Astrocyte of the cerebellum (primary cell): ENCODE data around the gene MIER2.

Experiments used
- DNase-seq: peaks from one replicate; pipeline ENCODE4 v3.0.0-alpha.2; 2011; ENCODE audit warnings: low read depth
- H3K4me3 ChIP-seq: 2 replicates; pipeline ENCODE4 v1.5.1; 2011; ENCODE audit warnings: mild to moderate bottlenecking, low read depth, low read length, moderate library complexity
- CTCF ChIP-seq: IDR thresholded peaks from 2 replicates; pipeline ENCODE4 v1.5.1; 2012; ENCODE audit warnings: low read length, low read depth, moderate library complexity, mild to moderate bottlenecking; ENCODE audit errors: missing control alignments
- in situ Hi-C: cut with HindIII; loops from 2 replicates; pipeline ENCODE4 v1.10.0; 2017; ENCODE audit warnings: low sequenced_read_pairs

The MIER2 gene

GRCh38 chr19:371501-372168, 27.0 kb upstream of the MIER2 start:
- H3K4me3 ChIP-seq = no peak overlapping the region
- TF ChIP-seq CTCF = no peak
- no peak for DNase-seq
- in situ Hi-C loops = no loop called here

- H3K4me3 ChIP-seq = no peak overlapping the region
Observed at GRCh38 chr19:370641-371330, 26.2 kb upstream of the MIER2 start.

GRCh38 chr19:369876-370275, 25.3 kb upstream of the MIER2 start:
- H3K4me3 ChIP-seq = no peak overlapping the region
- in situ Hi-C loops = no loop called here
- TF ChIP-seq CTCF = no peak
- no peak for DNase-seq

More at GRCh38 chr19:370641-371330, 26.2 kb upstream of the MIER2 start:
- no peak for TF ChIP-seq CTCF
- in situ Hi-C loops = no loop called here
- DNase-seq = no peak

GRCh38 chr19:369256-369655, 24.7 kb upstream of the MIER2 start:
- in situ Hi-C loops = no loop called here
- no peak overlapping the region for H3K4me3 ChIP-seq
- no peak for TF ChIP-seq CTCF
- no peak for DNase-seq

- TF ChIP-seq CTCF = no peak
- no peak for DNase-seq
- H3K4me3 ChIP-seq = no peak overlapping the region
- in situ Hi-C loops = no loop called here
Observed at GRCh38 chr19:368630-369024, 24.0 kb upstream of the MIER2 start.

GRCh38 chr19:367963-368629, 23.5 kb upstream of the MIER2 start:
- no peak for DNase-seq
- no peak overlapping the region for H3K4me3 ChIP-seq
- in situ Hi-C loops = no loop called here
- no peak for TF ChIP-seq CTCF
